K562 (cell line): Measurements from ENCODE around the gene DDOST. TPM values are rescaled to one million over a fixed set of nuclear protein-coding genes. Genes with fewer than 3 reads are reported as not detected.
A peak's percentile ranks its signal among the peaks of the same experiment; 100 is the strongest.

ENCODE experiments used
- ATAC-seq: fragments of 200-7000 bp; cut with Tn5 transposase; 3 replicates; pipeline ENCODE4 v1.9.1; 2020; ENCODE audit warnings: moderate library complexity
- BruUV-seq: library from RNA; stranded (reverse); fragments of 400-500 nt; replicated peaks from 2 replicates; lab custom pipeline; 2021; lab: Mats Ljungman, UMichigan
- CTCF ChIA-PET: fragments of 300-600 bp; formaldehyde crosslinking; extraction: SDS; loops from one replicate; lab custom pipeline; 2021; ENCODE audit warnings: low intra/inter-chr PET ratio; lab: Yijun Ruan, JAX
- POLR2A ChIA-PET: fragments of 300-600, 350-650 bp; sonication (Branson Sonifier 250); formaldehyde crosslinking; extraction: SDS; loops from one replicate; lab custom pipeline; 2021; ENCODE audit warnings: antibody characterized with exemption, inconsistent platforms; lab: Yijun Ruan, JAX
- DNase-seq, 4 experiments: peaks; one replicate each; pipeline versions ENCODE4 v3.0.0 to v3.0.0-alpha.2; 2011 to 2018; ENCODE audit warnings: low spot score in 3 of 4, mixed read lengths in 3 of 4; ENCODE audit errors: extremely low read depth in 1 of 4
- FAIRE-seq: peaks from 2 replicates; lab custom pipeline; 2011; peaks lifted over from hg19 to GRCh38; lab: Jason Lieb, UNC
- H2AFZ ChIP-seq: 2 replicates; pipeline ENCODE4 v1.6.0; 2011; ENCODE audit warnings: low read depth, low read length, control low read depth, inconsistent platforms
- H3K27ac ChIP-seq: fragments of 200-600 bp; 3 replicates; pipeline ENCODE4 v1.8.0; 2011; ENCODE audit warnings: low read depth, mild to moderate bottlenecking, control low read depth, inconsistent platforms, low read length, moderate library complexity, mixed read lengths; ENCODE audit errors: extremely low read depth
- H3K27me3 ChIP-seq, 2 experiments: fragments of 300-600 bp in 1 of 2; 2 replicates in 1 of 2; 3 replicates in 1 of 2; pipeline versions ENCODE4 v1.6.0 to v1.8.0; 2011; ENCODE audit warnings: inconsistent platforms in 2 of 2, low read length in 2 of 2, mild to moderate bottlenecking in 1 of 2, mixed read lengths in 1 of 2, moderate library complexity in 1 of 2; ENCODE audit not compliant: control insufficient read depth in 2 of 2, insufficient read depth in 2 of 2
- H3K36me3 ChIP-seq: fragments of 300-600 bp; 3 replicates; pipeline ENCODE4 v1.8.0; 2011; ENCODE audit warnings: mild to moderate bottlenecking, low read length, inconsistent platforms; ENCODE audit not compliant: control insufficient read depth, insufficient read depth
- H3K4me1 ChIP-seq, 2 experiments: fragments of 200-600 bp in 1 of 2; replicated peaks in 1 of 2; 2 replicates in 1 of 2; 3 replicates in 1 of 2; pipeline versions ENCODE4 v1.5.1 to v1.8.0; 2011; ENCODE audit warnings: inconsistent platforms in 2 of 2, low read length in 2 of 2, mild to moderate bottlenecking in 1 of 2, mixed read lengths in 1 of 2, moderate library complexity in 1 of 2; ENCODE audit not compliant: control insufficient read depth in 2 of 2, insufficient read depth in 2 of 2
- H3K4me2 ChIP-seq: 2 replicates; pipeline ENCODE4 v1.6.1; 2011; ENCODE audit warnings: low read length, control low read depth, inconsistent platforms, mixed read lengths; ENCODE audit not compliant: insufficient read depth
- H3K4me3 ChIP-seq: fragments of 200-600 bp; sonication (generic), shearing (Covaris generic); 2 replicates; pipeline ENCODE4 v1.5.1; 2016; ENCODE audit warnings: control low read depth, inconsistent platforms
- H3K79me2 ChIP-seq: fragments of 200-600 bp; 3 replicates; pipeline ENCODE4 v1.8.0; 2011; ENCODE audit warnings: low read length, inconsistent platforms; ENCODE audit not compliant: control insufficient read depth, insufficient read depth
- H3K9ac ChIP-seq, 2 experiments: 2 replicates each; pipeline versions ENCODE4 v1.6.0 to v1.6.1; 2011; ENCODE audit warnings: low read depth in 2 of 2, low read length in 2 of 2, control low read depth in 1 of 2, inconsistent platforms in 1 of 2, mild to moderate bottlenecking in 1 of 2, mixed read lengths in 1 of 2; ENCODE audit not compliant: insufficient read depth in 1 of 2
- H3K9me1 ChIP-seq: one replicate; pipeline ENCODE4 v1.6.0; 2011; ENCODE audit warnings: inconsistent platforms, mild to moderate bottlenecking, low read length, moderate library complexity; ENCODE audit not compliant: control insufficient read depth, insufficient read depth
- H3K9me3 ChIP-seq: replicated peaks from 2 replicates; pipeline ENCODE4 v1.5.1; 2011; ENCODE audit warnings: low read depth, low read length, inconsistent platforms; ENCODE audit not compliant: control insufficient read depth, insufficient read depth
- H4K20me1 ChIP-seq: replicated peaks from 2 replicates; pipeline ENCODE4 v1.6.1; 2011; ENCODE audit warnings: low read length, inconsistent platforms, mixed read lengths; ENCODE audit not compliant: control insufficient read depth, insufficient read depth
- ZNF41 ChIP-seq: fragments of 250-450 bp; sonication (Bioruptor Pico); conservative IDR thresholded peaks from 2 replicates; pipeline ENCODE4 v1.4.0; 2020; ENCODE audit warnings: mild to moderate bottlenecking
- WGBS: fragments of 100-300 bp; shearing (Covaris generic); methylation state at CpG from one replicate; pipeline ENCODE4 v1.1.6; 2016; ENCODE audit warnings: low coverage, mixed read lengths; ENCODE audit not compliant: insufficient coverage; ENCODE audit errors: missing lambda C conversion rate; 5-methylcytosine and 5-hydroxymethylcytosine counted together
- in situ Hi-C: fragments of 300-500 bp; cut with MboI; formaldehyde crosslinking; loops from 4 replicates; pipeline ENCODE4 v1.15.0; 2018; ENCODE audit warnings: inconsistent platforms, mixed read lengths
- intact Hi-C: fragments of 100-400 bp; cut with micrococcal nuclease; formaldehyde crosslinking; loops from 2 replicates; pipeline ENCODE4 v1.14.2; 2022
- polyA plus RNA-seq, 8 experiments: library from polyadenylated mRNA; depleted of rRNA in 4 of 8; stranded (reverse) in 5 of 8; unstranded in 3 of 8; fragments of >200 nt; fragmentation: Nextera tagmentation in 2 of 8; fragmentation: Illumina TruSeq in 1 of 8; extraction: Ambion mirVana in 2 of 8; extraction: Trizol in 1 of 8; gene quantifications; 2 replicates each; pipeline versions ENCODE4 v1.2.1 to v1.2.3, GENCODE V29; 2011 to 2014; ENCODE audit warnings: inconsistent platforms in 1 of 8, missing spikeins in 1 of 8
- total RNA-seq, 7 experiments: library from RNA; depleted of rRNA in 6 of 7; stranded (reverse); fragments of >200 nt in 6 of 7; fragmentation: Illumina TruSeq in 2 of 7; extraction: Trizol in 2 of 7; gene quantifications; 2 replicates each; pipeline versions ENCODE4 v1.2.1 to v1.2.3, GENCODE V29; 2011 to 2021; ENCODE audit warnings: low replicate concordance in 1 of 7
- TF ChIP-seq, protein P1 (sequence below), 3 experiments: fragments of 200-800 bp in 1 of 3; sonication (Bioruptor generic) in 1 of 3; sonication (generic) in 1 of 3; formaldehyde crosslinking in 1 of 3; IDR thresholded peaks; 2 replicates each; pipeline versions ENCODE4 v1.6.1 to v1.8.0; 2016 to 2022; ENCODE audit warnings: mild to moderate bottlenecking in 2 of 3, missing compliant biosample characterization in 2 of 3, missing genetic modification characterization in 2 of 3, missing genetic modification reagents in 1 of 3

The DDOST gene
- total and polyA plus RNA-seq, 9 of the 15 experiments (the other 6 are each of a cell fraction or from before 2014, with no cell fraction given), result 173 to 306 (median 222) TPM

GRCh38 chr1:20697563-20697962 is 36.4 kb upstream of the DDOST start:
- no peak overlapping the region for H3K4me2 ChIP-seq
- peaks cover 4 to 30% of the 10 kb centered on the region in 2 experiments; a peak in 4 of 5 replicates for H3K27me3 ChIP-seq
- ATAC-seq, result no peak
- no TSS peak for BruUV-seq
- CTCF ChIA-PET, result interaction anchor here (0.6 to 2.7 kb wide), 4 partner anchors 143 to 532 kb away, joined by 3 to 33 read pairs (median 3); no protein-coding TSS in a partner anchor
- H3K79me2 ChIP-seq, result no peaks in the 10 kb centered on the region
- 0 out of 4 replicates have a peak overlapping the region, but pooled peaks of 1 of the 2 experiments have one; percentile 69 for H3K9ac ChIP-seq
- no peak for DNase-seq
- POLR2A ChIA-PET, result interaction anchor here (0.6 kb wide), 1 partner anchor 20 kb away, joined by 3 read pairs; the partner anchor contains the start of gene KIF17
- H3K4me3 ChIP-seq, result no peak overlapping the region
- no peak overlapping the region for H3K27ac ChIP-seq
- no peaks in the 10 kb centered on the region for H3K36me3 ChIP-seq
- 60% methylated on average over 12 of the region's 12 CpGs for WGBS
- peak overlapping the region; percentile 98; the same call in 1 of the 2 replicates for H2AFZ ChIP-seq
- in situ Hi-C loops, result loop anchor here (5.0 kb wide), 1 partner anchor 510 kb away; no protein-coding TSS in a partner anchor
- no peaks in the 10 kb centered on the region for H4K20me1 ChIP-seq
- H3K9me1 ChIP-seq, result no peaks in the 10 kb centered on the region
- peaks cover 3 to 25% of the 10 kb centered on the region in 2 experiments; a peak in 3 of 5 replicates for H3K4me1 ChIP-seq
- no peak for TF ChIP-seq ZNF41 (CRISPR knock-in tag)
- TF ChIP-seq, protein P1, sequence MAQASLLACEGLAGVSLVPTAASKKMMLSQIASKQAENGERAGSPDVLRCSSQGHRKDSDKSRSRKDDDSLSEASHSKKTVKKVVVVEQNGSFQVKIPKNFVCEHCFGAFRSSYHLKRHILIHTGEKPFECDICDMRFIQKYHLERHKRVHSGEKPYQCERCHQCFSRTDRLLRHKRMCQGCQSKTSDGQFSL (CRISPR knock-in tag; IDR thresholded peaks at IDR 0.05), result peak; percentile 74; the same call in 1 of the 2 replicates
- TF ChIP-seq, protein P1 (tag; IDR thresholded peaks at IDR 0.05), result no peak
- H3K9me3 ChIP-seq, result no peaks in the 10 kb centered on the region
- no peak for FAIRE-seq
- intact Hi-C loops, result loop anchor here (2.0 to 10.0 kb wide), 4 partner anchors 35 to 497 kb away; partner anchors contain the start of gene SH2D5
